IMR-90 (cell line): ENCODE data around the gene RASGRP2.

Experiments used
- BHLHE40 ChIP-seq: fragments of 150-350 bp; IDR thresholded peaks from 2 replicates; pipeline ENCODE4 v1.6.1; 2016; ENCODE audit warnings: mild to moderate bottlenecking, low read depth, low read length
- CEBPB ChIP-seq: IDR thresholded peaks from 2 replicates; pipeline ENCODE4 v1.6.1; 2012; ENCODE audit warnings: low read depth, low read length, improper control_type of control experiment
- CHD1 ChIP-seq: IDR thresholded peaks from 2 replicates; pipeline ENCODE4 v1.6.1; 2012; ENCODE audit warnings: low read depth, low read length, improper control_type of control experiment
- CTCF ChIP-seq: conservative IDR thresholded peaks from 2 replicates; pipeline ENCODE4 v1.5.1; 2012; ENCODE audit warnings: mild to moderate bottlenecking, low read depth, low read length, improper control_type of control experiment
- ELK1 ChIP-seq: fragments of 150-350 bp; IDR thresholded peaks from 2 replicates; pipeline ENCODE4 v1.6.1; 2016; ENCODE audit warnings: low read depth, mild to moderate bottlenecking, low read length, moderate library complexity, borderline replicate concordance
- FOS ChIP-seq: fragments of 150-350 bp; IDR thresholded peaks from 2 replicates; pipeline ENCODE4 v1.6.1; 2016; ENCODE audit warnings: low read depth, low read length
- MAFK ChIP-seq: IDR thresholded peaks from 2 replicates; pipeline ENCODE4 v1.6.1; 2012; ENCODE audit warnings: low read depth, low read length, improper control_type of control experiment
- MXI1 ChIP-seq: IDR thresholded peaks from 2 replicates; pipeline ENCODE4 v1.6.1; 2012; ENCODE audit warnings: low read depth, mild to moderate bottlenecking, low read length, moderate library complexity, borderline replicate concordance
- POLR2A ChIP-seq: IDR thresholded peaks from 2 replicates; pipeline ENCODE4 v1.6.1; 2012; ENCODE audit warnings: mild to moderate bottlenecking, low read depth, low read length
- RAD21 ChIP-seq: IDR thresholded peaks from 2 replicates; pipeline ENCODE4 v1.6.1; 2012; ENCODE audit warnings: low read length, improper control_type of control experiment
- RCOR1 ChIP-seq: IDR thresholded peaks from 2 replicates; pipeline ENCODE4 v1.6.1; 2012; ENCODE audit warnings: mild to moderate bottlenecking, low read length, improper control_type of control experiment; ENCODE audit not compliant: insufficient replicate concordance

- no peak for TF ChIP-seq CTCF
- TF ChIP-seq FOS: no peak
- no peak for TF ChIP-seq BHLHE40
- TF ChIP-seq ELK1: no peak
- TF ChIP-seq POLR2A: no peak
- TF ChIP-seq CEBPB: no peak
- no peak for TF ChIP-seq RCOR1
- no peak for TF ChIP-seq MAFK
- no peak for TF ChIP-seq MXI1
- TF ChIP-seq RAD21: no peak
- no peak for TF ChIP-seq CHD1
These were observed 26.7 kb downstream of the RASGRP2 start for GRCh38 chr11:64717268-64717578.
